AG10803 (cell line): ENCODE results near the gene SERTAD3.

Experiments used
- DNase-seq: peaks from one replicate; pipeline ENCODE4 v3.0.0; 2010; ENCODE audit warnings: low read depth
- H3K4me3 ChIP-seq: 2 replicates; pipeline ENCODE4 v1.5.1; 2011; ENCODE audit warnings: mild to moderate bottlenecking, low read length, control low read depth
- TF ChIP-seq, protein P1 (sequence below): conservative IDR thresholded peaks from 2 replicates; pipeline ENCODE4 v1.5.1; 2011; ENCODE audit warnings: mild to moderate bottlenecking, low read length, control low read depth, inconsistent platforms

Gene SERTAD3

DNA sequence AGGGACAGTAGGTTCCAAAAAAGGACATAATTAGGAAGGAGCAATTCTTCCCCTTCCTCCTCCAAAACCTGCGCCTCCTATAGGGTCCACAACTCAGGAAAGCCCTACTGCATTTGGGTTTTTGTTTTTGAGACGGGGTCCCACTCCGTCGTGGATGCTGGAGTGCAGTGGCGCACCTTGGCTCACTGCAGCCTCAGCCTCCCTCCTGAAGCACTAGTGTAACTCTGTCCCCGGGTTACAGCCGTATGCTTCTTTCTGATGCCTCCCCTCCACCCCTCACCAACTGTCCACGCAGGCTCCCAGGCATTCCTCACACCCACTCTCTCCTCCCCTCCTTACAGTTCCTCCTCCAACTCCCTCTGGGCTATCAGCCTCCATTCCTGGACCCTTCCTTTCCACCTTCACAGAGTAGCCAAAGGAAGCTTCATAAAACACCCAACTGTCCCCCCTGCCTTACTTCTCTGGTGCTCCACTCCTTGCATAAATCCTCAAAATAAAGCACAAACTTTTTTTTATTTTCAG, 2.2 kb upstream of the SERTAD3 start:
- H3K4me3 ChIP-seq = no peak overlapping the region
- TF ChIP-seq, protein P1, sequence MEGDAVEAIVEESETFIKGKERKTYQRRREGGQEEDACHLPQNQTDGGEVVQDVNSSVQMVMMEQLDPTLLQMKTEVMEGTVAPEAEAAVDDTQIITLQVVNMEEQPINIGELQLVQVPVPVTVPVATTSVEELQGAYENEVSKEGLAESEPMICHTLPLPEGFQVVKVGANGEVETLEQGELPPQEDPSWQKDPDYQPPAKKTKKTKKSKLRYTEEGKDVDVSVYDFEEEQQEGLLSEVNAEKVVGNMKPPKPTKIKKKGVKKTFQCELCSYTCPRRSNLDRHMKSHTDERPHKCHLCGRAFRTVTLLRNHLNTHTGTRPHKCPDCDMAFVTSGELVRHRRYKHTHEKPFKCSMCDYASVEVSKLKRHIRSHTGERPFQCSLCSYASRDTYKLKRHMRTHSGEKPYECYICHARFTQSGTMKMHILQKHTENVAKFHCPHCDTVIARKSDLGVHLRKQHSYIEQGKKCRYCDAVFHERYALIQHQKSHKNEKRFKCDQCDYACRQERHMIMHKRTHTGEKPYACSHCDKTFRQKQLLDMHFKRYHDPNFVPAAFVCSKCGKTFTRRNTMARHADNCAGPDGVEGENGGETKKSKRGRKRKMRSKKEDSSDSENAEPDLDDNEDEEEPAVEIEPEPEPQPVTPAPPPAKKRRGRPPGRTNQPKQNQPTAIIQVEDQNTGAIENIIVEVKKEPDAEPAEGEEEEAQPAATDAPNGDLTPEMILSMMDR = no peak
- DNase-seq = no peak

DNA sequence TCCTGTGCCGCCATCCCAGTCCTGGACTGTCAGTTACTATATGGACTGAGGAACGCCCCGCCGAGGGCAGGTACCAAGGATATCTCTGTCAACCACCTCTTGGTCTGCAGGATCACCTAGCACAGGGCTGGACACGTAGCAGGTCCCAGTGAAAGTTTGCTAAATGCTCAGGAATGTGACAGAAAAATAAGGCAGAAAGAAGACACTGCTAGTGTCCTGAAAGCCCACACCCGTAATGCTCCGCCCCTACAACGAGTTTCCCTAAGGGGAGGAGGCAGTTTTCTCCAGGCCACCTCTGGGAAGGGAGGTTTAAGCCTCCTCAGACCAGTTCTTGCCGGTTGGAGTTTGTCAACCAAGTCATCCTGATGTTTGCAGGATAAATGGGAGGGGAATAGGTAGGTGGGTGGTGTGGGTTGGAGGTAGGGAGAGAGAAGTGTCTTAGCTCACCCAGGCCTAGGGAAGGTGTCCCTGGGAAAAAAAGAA, 1.7 kb upstream of the SERTAD3 start:
- peak; percentile 23 for DNase-seq

DNA sequence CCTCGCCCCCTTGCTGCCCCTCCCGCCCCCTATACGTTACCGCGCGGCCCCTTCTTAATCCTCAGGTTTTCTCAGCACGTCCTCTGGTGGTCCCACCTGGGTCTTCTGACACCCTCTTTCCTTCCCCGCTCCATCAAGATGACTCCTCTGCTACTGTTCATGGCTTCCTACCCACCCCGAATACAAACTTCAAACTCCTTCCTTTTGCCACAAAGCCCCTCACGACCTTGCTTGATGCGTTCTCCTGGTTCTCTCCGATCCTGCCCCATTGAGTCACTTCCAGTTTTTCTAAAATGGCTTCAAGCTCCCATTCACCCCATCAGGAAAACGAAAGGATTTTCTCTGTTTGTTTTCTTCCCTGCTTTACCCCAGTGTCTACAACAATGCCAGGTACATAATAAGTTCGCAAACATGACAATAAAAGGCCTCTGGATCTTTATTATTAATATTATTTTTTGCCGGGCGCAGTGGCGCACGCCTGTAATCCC, 734 bp upstream of the SERTAD3 start:
- TF ChIP-seq, protein P1 = peak; percentile 30
- peak overlapping the region; percentile 90 for H3K4me3 ChIP-seq

More for the DNA sequence above, 1.7 kb upstream of the SERTAD3 start:
- TF ChIP-seq, protein P1 = no peak
- no peak overlapping the region for H3K4me3 ChIP-seq

DNA sequence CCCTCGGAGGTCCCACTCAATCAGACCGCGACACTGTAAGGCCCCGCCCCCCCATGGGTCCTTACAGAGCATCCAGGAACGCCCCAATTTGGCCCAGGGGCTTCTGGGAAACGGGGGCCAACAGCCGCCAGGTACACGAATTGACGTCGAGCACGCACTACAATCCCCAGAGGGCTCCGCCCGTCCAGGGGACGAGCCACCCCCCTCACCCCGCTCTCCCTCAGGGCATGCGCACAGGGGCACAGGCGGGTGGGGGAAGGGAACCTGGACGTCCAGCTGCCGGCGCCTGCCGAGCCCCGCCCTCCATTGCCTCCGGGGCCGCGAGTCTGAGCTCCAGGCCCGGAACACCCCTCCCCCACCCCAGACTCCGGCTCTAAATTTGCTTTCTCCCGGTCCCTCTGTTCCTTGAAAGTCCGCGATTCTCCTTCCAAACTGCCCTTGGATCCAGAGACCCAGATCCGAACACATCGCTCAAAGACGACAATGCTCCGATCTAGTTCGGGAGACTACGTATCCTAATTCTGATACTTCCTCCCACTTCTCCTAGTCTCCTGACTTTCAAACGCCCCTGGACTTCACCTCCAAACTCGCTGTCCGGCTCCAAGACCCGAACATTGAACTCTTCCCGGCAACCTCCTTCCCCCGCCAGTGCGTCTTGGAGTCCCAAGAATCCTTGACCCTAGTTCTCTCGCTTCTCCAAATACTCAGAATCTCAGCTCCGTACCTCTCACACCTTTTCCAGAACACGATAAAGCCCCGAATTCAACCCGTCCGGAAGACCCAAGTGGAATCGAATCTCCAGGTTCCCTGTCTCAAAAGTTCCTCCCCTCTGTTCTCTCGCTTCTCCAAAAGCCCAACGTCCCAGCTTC, 770 bp downstream of the SERTAD3 start:
- peak; percentile 100 for DNase-seq
- H3K4me3 ChIP-seq = peak overlapping the region; percentile 74
- TF ChIP-seq, protein P1 = no peak

More for the DNA sequence above, 734 bp upstream of the SERTAD3 start:
- no peak for DNase-seq

DNA sequence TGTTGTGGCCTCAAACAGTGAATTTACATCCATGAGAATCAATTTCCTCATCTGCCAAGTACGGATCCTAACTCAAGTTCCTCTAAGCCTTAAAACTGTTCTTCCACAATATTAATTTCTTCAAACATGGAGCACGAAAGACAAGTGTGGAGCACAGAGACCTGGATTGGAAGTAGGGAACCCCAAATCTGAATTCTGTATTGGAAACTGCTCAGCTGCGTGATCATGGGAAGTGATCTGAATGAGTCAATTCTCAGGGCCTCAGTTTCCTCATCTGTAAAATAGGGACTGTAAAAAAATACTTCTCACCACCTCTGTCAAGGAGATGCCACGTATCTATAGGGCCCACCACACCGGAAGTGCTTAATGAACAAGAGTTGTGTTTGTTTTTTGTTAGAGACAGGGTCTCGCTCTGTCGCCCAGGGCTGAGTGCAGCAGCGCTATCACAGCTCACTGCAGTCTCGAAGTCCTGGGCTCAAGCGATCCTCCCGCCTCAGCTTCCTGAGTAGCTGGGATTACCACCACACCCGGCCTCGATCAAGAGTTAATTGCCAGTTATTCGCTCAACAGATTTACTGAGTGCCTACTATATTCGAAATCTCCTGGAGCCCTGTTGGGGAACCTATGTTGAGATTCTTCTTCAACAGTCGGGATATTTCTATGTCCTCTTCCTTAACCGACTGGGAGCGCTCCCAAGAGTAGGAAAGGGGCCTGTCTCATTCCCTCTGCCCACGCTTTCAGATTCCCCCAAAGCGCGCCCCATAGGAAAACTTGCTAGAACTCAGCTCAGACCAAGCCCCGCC, 1.6 kb downstream of the SERTAD3 start:
- H3K4me3 ChIP-seq = peak overlapping the region; percentile 71
- DNase-seq = no peak
- TF ChIP-seq, protein P1 = no peak

DNA sequence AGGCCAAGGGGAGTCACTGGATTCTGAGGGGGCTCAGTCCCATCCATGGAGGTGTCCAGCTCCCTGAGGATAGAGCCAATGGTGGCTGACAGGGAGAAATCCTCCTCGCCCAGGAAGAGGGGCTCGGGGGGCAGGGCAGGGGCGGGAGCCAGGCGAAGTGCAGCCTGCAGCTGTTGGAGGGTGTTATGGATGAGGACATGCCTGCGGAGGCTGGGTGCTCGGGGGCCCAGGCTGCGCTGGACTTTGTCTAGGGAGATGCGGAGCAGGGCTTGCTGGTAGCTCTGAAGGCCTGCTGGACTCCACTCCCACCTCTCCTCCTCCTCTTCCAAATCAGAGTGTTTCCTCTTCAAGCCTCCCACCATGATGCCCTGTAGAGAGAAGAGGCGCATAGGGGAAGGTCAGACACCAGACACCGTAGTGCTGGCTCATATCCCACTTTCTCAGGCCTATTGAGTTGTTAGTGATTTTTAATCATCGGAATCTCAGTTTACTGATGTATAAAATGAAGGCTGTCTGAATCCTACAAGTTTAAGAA, 2.3 kb downstream of the SERTAD3 start:
- TF ChIP-seq, protein P1 = no peak
- H3K4me3 ChIP-seq = peak overlapping the region; percentile 8; the same call in 1 of the 2 replicates
- no peak for DNase-seq
